ENCODE measurements around the gene PNPLA1.

- TF ChIP-seq YY1 (IDR thresholded peaks at IDR 0.05; ENCODE audit: insufficient read depth, insufficient read length) (no peak), SUZ12 (IDR thresholded peaks at IDR 0.05; ENCODE audit: extremely low read depth, insufficient read depth, insufficient read length) (no peak)
Observed at GRCh38 chr6:36352477-36353157, 82.8 kb downstream of the PNPLA1 start.

All from NT2/D1 (cell line).